Transverse colon (tissue), 4 donors: ENCODE measurements around the gene PSKH1.

Experiments used
- EP300 ChIP-seq: sonication (generic); formaldehyde crosslinking; IDR thresholded peaks from one replicate; pipeline ENCODE4 v1.6.1; 2017; ENCODE audit warnings: antibody characterized with exemption, low read depth
- POLR2A ChIP-seq: fragments of 450-650 bp; IDR thresholded peaks from one replicate; pipeline ENCODE4 v1.6.1; 2016; ENCODE audit warnings: antibody characterized with exemption, mild to moderate bottlenecking, moderate library complexity
- POLR2AphosphoS5 ChIP-seq, 3 donors: sonication (generic); formaldehyde crosslinking; IDR thresholded peaks; one replicate each; pipeline ENCODE4 v1.6.1; 2016; ENCODE audit warnings: antibody characterized with exemption in 3 of 3
- TF ChIP-seq, protein P1 (sequence below), 5 experiments: fragments of 200-600 bp in 3 of 5; fragments of 450-650 bp in 2 of 5; sonication (generic) in 3 of 5; IDR thresholded peaks; 1 replicate in 2 of 5; 2 replicates in 3 of 5; pipeline ENCODE4 v1.5.1; 2016 to 2017; ENCODE audit warnings: antibody characterized with exemption in 5 of 5, inconsistent platforms in 3 of 5, mild to moderate bottlenecking in 2 of 5, moderate library complexity in 1 of 5

DNA sequence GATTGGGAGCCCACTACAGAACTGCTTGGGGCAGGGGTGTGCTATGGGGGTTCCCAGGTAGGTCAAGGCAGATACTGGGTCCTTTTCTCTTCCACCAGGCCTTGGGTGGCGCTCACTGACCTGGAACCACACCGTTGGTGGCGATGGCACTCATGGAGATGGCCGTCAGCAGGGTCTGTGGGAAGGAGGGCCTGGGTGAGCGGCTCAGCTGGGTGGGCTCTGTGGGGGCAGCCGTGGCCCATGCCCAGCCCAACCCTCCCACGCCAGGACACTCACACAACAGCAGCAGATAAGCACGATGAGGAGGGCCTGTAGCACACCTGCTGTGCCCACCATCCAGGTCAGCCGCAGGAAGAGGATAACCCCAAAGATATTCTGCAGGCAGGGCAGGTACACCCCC is 64.6 kb downstream of the PSKH1 start:
- TF ChIP-seq, protein P1, sequence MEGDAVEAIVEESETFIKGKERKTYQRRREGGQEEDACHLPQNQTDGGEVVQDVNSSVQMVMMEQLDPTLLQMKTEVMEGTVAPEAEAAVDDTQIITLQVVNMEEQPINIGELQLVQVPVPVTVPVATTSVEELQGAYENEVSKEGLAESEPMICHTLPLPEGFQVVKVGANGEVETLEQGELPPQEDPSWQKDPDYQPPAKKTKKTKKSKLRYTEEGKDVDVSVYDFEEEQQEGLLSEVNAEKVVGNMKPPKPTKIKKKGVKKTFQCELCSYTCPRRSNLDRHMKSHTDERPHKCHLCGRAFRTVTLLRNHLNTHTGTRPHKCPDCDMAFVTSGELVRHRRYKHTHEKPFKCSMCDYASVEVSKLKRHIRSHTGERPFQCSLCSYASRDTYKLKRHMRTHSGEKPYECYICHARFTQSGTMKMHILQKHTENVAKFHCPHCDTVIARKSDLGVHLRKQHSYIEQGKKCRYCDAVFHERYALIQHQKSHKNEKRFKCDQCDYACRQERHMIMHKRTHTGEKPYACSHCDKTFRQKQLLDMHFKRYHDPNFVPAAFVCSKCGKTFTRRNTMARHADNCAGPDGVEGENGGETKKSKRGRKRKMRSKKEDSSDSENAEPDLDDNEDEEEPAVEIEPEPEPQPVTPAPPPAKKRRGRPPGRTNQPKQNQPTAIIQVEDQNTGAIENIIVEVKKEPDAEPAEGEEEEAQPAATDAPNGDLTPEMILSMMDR (IDR thresholded peaks at IDR 0.05) = no peak
- TF ChIP-seq POLR2A (no peak), EP300 (no peak), POLR2AphosphoS5 (IDR thresholded peaks at IDR 0.05) (no peak)
